Left kidney (tissue), 2 donors: ENCODE measurements around the gene TIMP3. TPM values are rescaled to one million over a fixed set of nuclear protein-coding genes. Genes with fewer than 3 reads are reported as not detected.

ENCODE experiments used
- DNase-seq: peaks from one replicate; pipeline ENCODE4 v3.0.0-alpha.2; 2013
- polyA plus RNA-seq: library from polyadenylated mRNA; unstranded; fragments of 120-200 nt; gene quantifications from one replicate; pipeline ENCODE4 v1.2.1, GENCODE V29; 2013; ENCODE audit not compliant: insufficient read length

The TIMP3 gene
- polyA plus RNA-seq, 1 donor = 121 TPM

- no peak for DNase-seq
Measured at GRCh38 chr22:32781695-32782094, 19.8 kb upstream of the TIMP3 start.

- DNase-seq = no peak
Measured at GRCh38 chr22:32785321-32786026, 16.0 kb upstream of the TIMP3 start.

GRCh38 chr22:32786027-32786418 is 15.5 kb upstream of the TIMP3 start:
- no peak for DNase-seq

- no peak for DNase-seq
Measured at GRCh38 chr22:32788904-32789624, 12.4 kb upstream of the TIMP3 start.

- DNase-seq = no peak
Measured at GRCh38 chr22:32789797-32790620, 11.5 kb upstream of the TIMP3 start.

- no peak for DNase-seq
Measured at GRCh38 chr22:32791056-32791455, 10.4 kb upstream of the TIMP3 start.

- DNase-seq = no peak
Measured at GRCh38 chr22:32791485-32791884, 10.0 kb upstream of the TIMP3 start.

GRCh38 chr22:32793589-32793988 is 7.9 kb upstream of the TIMP3 start:
- no peak for DNase-seq

GRCh38 chr22:32794449-32795213 is 6.9 kb upstream of the TIMP3 start:
- DNase-seq = no peak

GRCh38 chr22:32795214-32795596 is 6.3 kb upstream of the TIMP3 start:
- DNase-seq = no peak

GRCh38 chr22:32796865-32797573 is 4.5 kb upstream of the TIMP3 start:
- DNase-seq = no peak

GRCh38 chr22:32799496-32799895 is 2.0 kb upstream of the TIMP3 start:
- no peak for DNase-seq

- DNase-seq = no peak
Measured at GRCh38 chr22:32800158-32800882, 1.2 kb upstream of the TIMP3 start.

GRCh38 chr22:32800994-32801536 is 440 bp upstream of the TIMP3 start:
- DNase-seq = no peak

GRCh38 chr22:32802237-32802765 is 796 bp downstream of the TIMP3 start:
- DNase-seq = no peak

- DNase-seq = no peak
Measured at GRCh38 chr22:32803020-32803737, 1.7 kb downstream of the TIMP3 start.

GRCh38 chr22:32803738-32804435 is 2.4 kb downstream of the TIMP3 start:
- no peak for DNase-seq

GRCh38 chr22:32804531-32805360 is 3.2 kb downstream of the TIMP3 start:
- DNase-seq = no peak
